Natural killer cell treated with Interleukin-12 subunit alpha and Interleukin-12 subunit beta and Interleukin-15 and Interleukin-18, amount 100 ng/mL, for 72 hours (primary cell): ENCODE measurements around the gene PRR15. TPM values are rescaled to one million over a fixed set of nuclear protein-coding genes. Genes with fewer than 3 reads are reported as not detected.
A peak's percentile ranks its signal among the peaks of the same experiment; 100 is the strongest.
"Not testable (repeated sequence)": the region's sequence is repeated elsewhere in the genome, so short reads cannot be mapped to it uniquely, and the experiment has no call there.

ENCODE experiments used
- ATAC-seq, 2 donors: fragments of 150-1000 bp; cut with Tn5 transposase in 1 of 2; sonication (Bioruptor Pico), chemical (Tn5 transposase) in 1 of 2; 2 replicates each; pipeline ENCODE4 v1.10.0; 2021
- DNase-seq: peaks from one replicate; pipeline ENCODE4 v3.0.0; 2022; ENCODE audit warnings: low spot score
- H3K27ac Mint-ChIP-seq, 2 donors: 1 replicate in 1 of 2; 2 replicates in 1 of 2; pipeline ENCODE4 v1.8.0; 2022; ENCODE audit warnings: mixed read lengths in 2 of 2, mild to moderate bottlenecking in 1 of 2, moderate library complexity in 1 of 2
- H3K27me3 Mint-ChIP-seq, 2 donors: 1 replicate in 1 of 2; 2 replicates in 1 of 2; pipeline ENCODE4 v1.8.0; 2022; ENCODE audit warnings: mixed read lengths in 2 of 2
- H3K36me3 Mint-ChIP-seq: one replicate; pipeline ENCODE4 v1.8.0; 2022; ENCODE audit warnings: mixed read lengths
- H3K4me1 Mint-ChIP-seq, 2 donors: 1 replicate in 1 of 2; 2 replicates in 1 of 2; pipeline ENCODE4 v1.8.0; 2022; ENCODE audit warnings: low read depth in 2 of 2, mixed read lengths in 2 of 2, mild to moderate bottlenecking in 1 of 2
- H3K4me3 Mint-ChIP-seq: one replicate; pipeline ENCODE4 v1.8.0; 2022; ENCODE audit warnings: mixed read lengths
- H3K9me3 Mint-ChIP-seq: 2 replicates; pipeline ENCODE4 v1.8.0; 2022; ENCODE audit warnings: mixed read lengths
- total RNA-seq, 2 donors: library from RNA; stranded (reverse); gene quantifications; one replicate each; pipeline ENCODE4 v1.2.3, GENCODE V29; 2022

Gene PRR15
- not detected for total RNA-seq

- H3K9me3 Mint-ChIP-seq, result no peaks in the 10 kb centered on the region
- peak within 1 kb of the TSS; percentile 69 for H3K4me3 Mint-ChIP-seq
- no peak within 1 kb of the TSS for H3K27ac Mint-ChIP-seq
- ATAC-seq (peak; percentile 51 to 64), DNase-seq (no peak)
- H3K27me3 Mint-ChIP-seq, result peaks cover 47 to 75% of the 10 kb centered on the region in 2 donors
- peaks cover 12 to 15% of the 10 kb centered on the region in 2 donors for H3K4me1 Mint-ChIP-seq
- peaks cover 7% of the 10 kb centered on the region for H3K36me3 Mint-ChIP-seq
These were observed at the start of gene PRR15 for GRCh38 chr7:29563590-29564495. Gene PRR15 (plus strand): TSS chr7:29563835. CDS start chr7:29566330, 2,495 bp downstream.

GRCh38 chr7:29516491-29516890 lies 47.1 kb upstream of the PRR15 start:
- H3K9me3 Mint-ChIP-seq, result peaks cover 3% of the 10 kb centered on the region
- no peak for DNase-seq
- no peaks in the 10 kb centered on the region for H3K27me3 Mint-ChIP-seq
- H3K27ac Mint-ChIP-seq, result no peak overlapping the region
- H3K4me1 Mint-ChIP-seq, result no peaks in the 10 kb centered on the region
- no peak for ATAC-seq
- no peak overlapping the region for H3K4me3 Mint-ChIP-seq
- H3K36me3 Mint-ChIP-seq, result peaks cover 5% of the 10 kb centered on the region

- DNase-seq (no peak), ATAC-seq (no peak)
- Mint-ChIP-seq H3K4me3 (no peak overlapping the region), H3K9me3 (peaks cover 13% of the 10 kb centered on the region), H3K27ac (no peak overlapping the region), H3K36me3 (peaks cover 16% of the 10 kb centered on the region), H3K4me1 (no peaks in the 10 kb centered on the region), H3K27me3 (no peaks in the 10 kb centered on the region)
These were observed 45.0 kb upstream of the PRR15 start for GRCh38 chr7:29518616-29519015.

- H3K4me3 Mint-ChIP-seq, result no peak overlapping the region
- H3K4me1 Mint-ChIP-seq, result no peaks in the 10 kb centered on the region
- DNase-seq (no peak), ATAC-seq (no peak)
- H3K9me3 Mint-ChIP-seq, result peaks cover 20% of the 10 kb centered on the region
- peaks cover 16% of the 10 kb centered on the region for H3K36me3 Mint-ChIP-seq
- peaks cover 0 to 5% of the 10 kb centered on the region in 2 donors for H3K27me3 Mint-ChIP-seq
- H3K27ac Mint-ChIP-seq, result no peak overlapping the region
These were observed 39.9 kb upstream of the PRR15 start for GRCh38 chr7:29523728-29524127.

GRCh38 chr7:29527505-29528108 lies 36.0 kb upstream of the PRR15 start:
- peaks cover 7 to 8% of the 10 kb centered on the region in 2 donors for H3K27me3 Mint-ChIP-seq
- H3K4me1 Mint-ChIP-seq, result no peaks in the 10 kb centered on the region
- no peak for ATAC-seq
- DNase-seq, result no peak
- peaks cover 22% of the 10 kb centered on the region for H3K9me3 Mint-ChIP-seq
- H3K27ac Mint-ChIP-seq, result no peak overlapping the region
- peaks cover 22% of the 10 kb centered on the region for H3K36me3 Mint-ChIP-seq
- H3K4me3 Mint-ChIP-seq, result no peak overlapping the region

GRCh38 chr7:29528526-29528925 lies 35.1 kb upstream of the PRR15 start:
- DNase-seq, H3K4me1 Mint-ChIP-seq, H3K27ac Mint-ChIP-seq, ATAC-seq, H3K4me3 Mint-ChIP-seq, H3K27me3 Mint-ChIP-seq: not testable (repeated sequence)
- Mint-ChIP-seq H3K9me3 (peaks cover 19% of the 10 kb centered on the region), H3K36me3 (peaks cover 16% of the 10 kb centered on the region)

- Mint-ChIP-seq H3K4me3 (no peak overlapping the region), H3K36me3 (no peaks in the 10 kb centered on the region), H3K27ac (no peak overlapping the region), H3K27me3 (peaks cover 29 to 47% of the 10 kb centered on the region in 2 donors), H3K9me3 (peaks cover 4% of the 10 kb centered on the region), H3K4me1 (no peaks in the 10 kb centered on the region)
- DNase-seq, result no peak
- peak in 1 of 2 donors; percentile 24 for ATAC-seq
These were observed 25.2 kb upstream of the PRR15 start for GRCh38 chr7:29538389-29538788.

- H3K4me1 Mint-ChIP-seq, result no peaks in the 10 kb centered on the region
- H3K9me3 Mint-ChIP-seq, result peaks cover 4% of the 10 kb centered on the region
- H3K27me3 Mint-ChIP-seq, result peaks cover 35 to 56% of the 10 kb centered on the region in 2 donors
- no peak for DNase-seq
- no peak for ATAC-seq
- no peaks in the 10 kb centered on the region for H3K36me3 Mint-ChIP-seq
- H3K4me3 Mint-ChIP-seq, result no peak overlapping the region
- H3K27ac Mint-ChIP-seq, result no peak overlapping the region
These were observed 24.2 kb upstream of the PRR15 start for GRCh38 chr7:29539471-29539870.

- DNase-seq (no peak), ATAC-seq (no peak)
- H3K4me1 Mint-ChIP-seq, result no peaks in the 10 kb centered on the region
- peaks cover 35 to 61% of the 10 kb centered on the region in 2 donors for H3K27me3 Mint-ChIP-seq
- H3K27ac Mint-ChIP-seq, result no peak overlapping the region
- H3K4me3 Mint-ChIP-seq, result no peak overlapping the region
- H3K9me3 Mint-ChIP-seq, result peaks cover 4% of the 10 kb centered on the region
- no peaks in the 10 kb centered on the region for H3K36me3 Mint-ChIP-seq
These were observed 16.2 kb upstream of the PRR15 start for GRCh38 chr7:29547421-29547820.

GRCh38 chr7:29548823-29549222 lies 14.8 kb upstream of the PRR15 start:
- no peak for ATAC-seq
- H3K27me3 Mint-ChIP-seq, result peaks cover 27 to 47% of the 10 kb centered on the region in 2 donors
- H3K27ac Mint-ChIP-seq, result no peak overlapping the region

GRCh38 chr7:29552392-29552791 lies 11.2 kb upstream of the PRR15 start:
- Mint-ChIP-seq H3K27me3 (peaks cover 21 to 29% of the 10 kb centered on the region in 2 donors), H3K4me1 (no peaks in the 10 kb centered on the region), H3K9me3 (no peaks in the 10 kb centered on the region), H3K36me3 (no peaks in the 10 kb centered on the region), H3K4me3 (no peak overlapping the region), H3K27ac (no peak overlapping the region)
- DNase-seq (no peak), ATAC-seq (no peak)

More at GRCh38 chr7:29548823-29549222, 14.8 kb upstream of the PRR15 start:
- H3K4me1 Mint-ChIP-seq, result no peaks in the 10 kb centered on the region
- no peak overlapping the region for H3K4me3 Mint-ChIP-seq
- no peak for DNase-seq
- no peaks in the 10 kb centered on the region for H3K36me3 Mint-ChIP-seq
- no peaks in the 10 kb centered on the region for H3K9me3 Mint-ChIP-seq

GRCh38 chr7:29555061-29555460 lies 8.6 kb upstream of the PRR15 start:
- Mint-ChIP-seq H3K4me3 (no peak overlapping the region), H3K36me3 (no peaks in the 10 kb centered on the region), H3K27ac (no peak overlapping the region), H3K9me3 (no peaks in the 10 kb centered on the region), H3K4me1 (no peaks in the 10 kb centered on the region), H3K27me3 (peaks cover 36 to 50% of the 10 kb centered on the region in 2 donors)
- ATAC-seq (no peak), DNase-seq (no peak)

GRCh38 chr7:29556405-29557195 lies 7.0 kb upstream of the PRR15 start:
- H3K4me1 Mint-ChIP-seq, result peaks cover 4 to 5% of the 10 kb centered on the region in 2 donors
- H3K27ac Mint-ChIP-seq, result no peak overlapping the region
- no peak for DNase-seq
- no peak for ATAC-seq
- H3K9me3 Mint-ChIP-seq, result no peaks in the 10 kb centered on the region
- no peak overlapping the region for H3K4me3 Mint-ChIP-seq
- peaks cover 42 to 54% of the 10 kb centered on the region in 2 donors for H3K27me3 Mint-ChIP-seq
- H3K36me3 Mint-ChIP-seq, result peaks cover 5% of the 10 kb centered on the region
